Left forelimb (tissue), 1 donor: Measurements from ENCODE around the gene LCN1.
"Not testable (repeated sequence)": the region's sequence is repeated elsewhere in the genome, so short reads cannot be mapped to it uniquely, and the experiment has no call there.

Source experiments
- DNase-seq: peaks from one replicate; pipeline ENCODE4 v3.0.0-alpha.2; 2018; ENCODE audit warnings: low spot score

LCN1 gene

GRCh38 chr9:135504262-135505243 lies 16.7 kb upstream of the LCN1 start:
- DNase-seq = no peak

- DNase-seq = no peak
These were observed 15.6 kb upstream of the LCN1 start for GRCh38 chr9:135505406-135506187.

GRCh38 chr9:135506327-135507103 lies 14.7 kb upstream of the LCN1 start:
- no peak for DNase-seq

- DNase-seq = peak; percentile 38
These were observed 13.9 kb upstream of the LCN1 start for GRCh38 chr9:135507104-135508035.

GRCh38 chr9:135508211-135508820 lies 12.9 kb upstream of the LCN1 start:
- DNase-seq = peak; percentile 46

- no peak for DNase-seq
These were observed 11.8 kb upstream of the LCN1 start for GRCh38 chr9:135509458-135509857.

GRCh38 chr9:135512241-135512603 lies 9.0 kb upstream of the LCN1 start:
- DNase-seq = peak; percentile 37

- peak; percentile 50 for DNase-seq
These were observed 8.3 kb upstream of the LCN1 start for GRCh38 chr9:135512904-135513303.

- peak; percentile 53 for DNase-seq
These were observed 7.8 kb upstream of the LCN1 start for GRCh38 chr9:135513351-135513846.

GRCh38 chr9:135513906-135514305 lies 7.3 kb upstream of the LCN1 start:
- not testable (repeated sequence) for DNase-seq

GRCh38 chr9:135514342-135515082 lies 6.7 kb upstream of the LCN1 start:
- DNase-seq = peak; percentile 47

GRCh38 chr9:135515083-135515951 lies 5.9 kb upstream of the LCN1 start:
- DNase-seq = peak; percentile 51

GRCh38 chr9:135516132-135516860 lies 4.9 kb upstream of the LCN1 start:
- peak; percentile 53 for DNase-seq

- DNase-seq = peak; percentile 12
These were observed 3.8 kb upstream of the LCN1 start for GRCh38 chr9:135517407-135517822.

GRCh38 chr9:135519179-135519971 lies 1.9 kb upstream of the LCN1 start:
- no peak for DNase-seq

- DNase-seq = no peak
These were observed 412 bp downstream of the LCN1 start for GRCh38 chr9:135521608-135522095.
